Epithelial cell of esophagus (primary cell): ENCODE measurements around the gene SQSTM1.

Source experiments
- DNase-seq: peaks from one replicate; pipeline ENCODE4 v3.0.0; 2010; ENCODE audit warnings: low read depth
- H3K4me3 ChIP-seq: 2 replicates; pipeline ENCODE4 v1.5.1; 2011; ENCODE audit warnings: mild to moderate bottlenecking, low read length, control low read depth
- TF ChIP-seq, protein P1 (sequence below): IDR thresholded peaks from 2 replicates; pipeline ENCODE4 v1.5.1; 2011; ENCODE audit warnings: low read depth, mild to moderate bottlenecking, low read length, control low read depth, inconsistent platforms; ENCODE audit not compliant: insufficient read depth; ENCODE audit errors: missing control alignments

SQSTM1 gene

GRCh38 chr5:179816796-179817469 is 3.8 kb upstream of the SQSTM1 start:
- H3K4me3 ChIP-seq: peak overlapping the region; percentile 27
- no peak for DNase-seq
- TF ChIP-seq, protein P1, sequence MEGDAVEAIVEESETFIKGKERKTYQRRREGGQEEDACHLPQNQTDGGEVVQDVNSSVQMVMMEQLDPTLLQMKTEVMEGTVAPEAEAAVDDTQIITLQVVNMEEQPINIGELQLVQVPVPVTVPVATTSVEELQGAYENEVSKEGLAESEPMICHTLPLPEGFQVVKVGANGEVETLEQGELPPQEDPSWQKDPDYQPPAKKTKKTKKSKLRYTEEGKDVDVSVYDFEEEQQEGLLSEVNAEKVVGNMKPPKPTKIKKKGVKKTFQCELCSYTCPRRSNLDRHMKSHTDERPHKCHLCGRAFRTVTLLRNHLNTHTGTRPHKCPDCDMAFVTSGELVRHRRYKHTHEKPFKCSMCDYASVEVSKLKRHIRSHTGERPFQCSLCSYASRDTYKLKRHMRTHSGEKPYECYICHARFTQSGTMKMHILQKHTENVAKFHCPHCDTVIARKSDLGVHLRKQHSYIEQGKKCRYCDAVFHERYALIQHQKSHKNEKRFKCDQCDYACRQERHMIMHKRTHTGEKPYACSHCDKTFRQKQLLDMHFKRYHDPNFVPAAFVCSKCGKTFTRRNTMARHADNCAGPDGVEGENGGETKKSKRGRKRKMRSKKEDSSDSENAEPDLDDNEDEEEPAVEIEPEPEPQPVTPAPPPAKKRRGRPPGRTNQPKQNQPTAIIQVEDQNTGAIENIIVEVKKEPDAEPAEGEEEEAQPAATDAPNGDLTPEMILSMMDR: no peak

DNA sequence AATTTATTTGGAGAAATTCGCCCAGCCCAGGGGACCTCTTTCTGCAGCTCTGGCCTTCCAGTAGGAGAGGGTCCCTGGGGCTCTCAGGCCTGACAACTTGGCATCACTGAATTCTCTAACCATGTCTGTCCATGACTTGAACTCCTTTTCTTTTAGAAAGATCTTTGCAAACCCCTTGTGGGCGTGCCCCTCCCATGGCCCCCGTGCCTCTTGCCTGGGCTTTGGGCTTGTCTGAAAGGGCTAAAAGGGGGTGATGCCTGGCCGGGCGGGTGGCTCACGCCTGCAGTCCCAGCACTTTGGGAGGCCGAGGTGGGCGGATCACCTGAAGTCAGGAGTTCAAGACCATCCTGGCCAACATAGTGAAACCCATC is 3.2 kb upstream of the SQSTM1 start:
- TF ChIP-seq, protein P1: no peak
- DNase-seq: no peak
- peak overlapping the region; percentile 27 for H3K4me3 ChIP-seq

GRCh38 chr5:179817890-179818745 is 2.6 kb upstream of the SQSTM1 start:
- DNase-seq: no peak
- no peak overlapping the region for H3K4me3 ChIP-seq
- TF ChIP-seq, protein P1: no peak

DNA sequence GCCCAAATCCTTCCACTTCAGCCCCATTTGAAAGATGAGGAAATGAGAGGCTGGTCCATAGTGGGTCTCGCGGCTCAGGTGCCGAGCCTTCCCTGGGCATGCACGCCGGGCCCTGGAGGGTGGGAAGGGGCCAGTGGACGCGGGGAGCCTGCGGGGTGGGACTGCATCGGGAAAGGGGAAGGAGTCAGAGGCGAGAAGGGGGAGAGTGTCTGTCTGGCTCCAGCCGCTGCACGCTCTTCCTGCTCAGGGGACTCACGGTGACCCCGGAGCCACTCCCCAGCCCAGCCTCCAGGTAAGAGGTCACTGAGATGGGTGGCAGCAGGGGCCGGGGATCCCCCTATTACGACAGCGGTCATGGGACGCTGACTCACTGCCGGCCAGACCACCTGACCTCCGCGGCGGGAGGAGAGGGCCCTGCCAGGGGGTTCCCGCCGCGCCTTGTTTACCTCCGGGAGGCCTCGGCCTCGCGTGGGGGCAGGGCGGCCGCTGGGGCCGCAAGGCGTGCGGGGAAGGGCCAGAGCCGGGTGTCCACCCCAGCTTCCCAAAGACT is 1.9 kb upstream of the SQSTM1 start:
- DNase-seq: peak; percentile 94
- TF ChIP-seq, protein P1: no peak
- no peak overlapping the region for H3K4me3 ChIP-seq

DNA sequence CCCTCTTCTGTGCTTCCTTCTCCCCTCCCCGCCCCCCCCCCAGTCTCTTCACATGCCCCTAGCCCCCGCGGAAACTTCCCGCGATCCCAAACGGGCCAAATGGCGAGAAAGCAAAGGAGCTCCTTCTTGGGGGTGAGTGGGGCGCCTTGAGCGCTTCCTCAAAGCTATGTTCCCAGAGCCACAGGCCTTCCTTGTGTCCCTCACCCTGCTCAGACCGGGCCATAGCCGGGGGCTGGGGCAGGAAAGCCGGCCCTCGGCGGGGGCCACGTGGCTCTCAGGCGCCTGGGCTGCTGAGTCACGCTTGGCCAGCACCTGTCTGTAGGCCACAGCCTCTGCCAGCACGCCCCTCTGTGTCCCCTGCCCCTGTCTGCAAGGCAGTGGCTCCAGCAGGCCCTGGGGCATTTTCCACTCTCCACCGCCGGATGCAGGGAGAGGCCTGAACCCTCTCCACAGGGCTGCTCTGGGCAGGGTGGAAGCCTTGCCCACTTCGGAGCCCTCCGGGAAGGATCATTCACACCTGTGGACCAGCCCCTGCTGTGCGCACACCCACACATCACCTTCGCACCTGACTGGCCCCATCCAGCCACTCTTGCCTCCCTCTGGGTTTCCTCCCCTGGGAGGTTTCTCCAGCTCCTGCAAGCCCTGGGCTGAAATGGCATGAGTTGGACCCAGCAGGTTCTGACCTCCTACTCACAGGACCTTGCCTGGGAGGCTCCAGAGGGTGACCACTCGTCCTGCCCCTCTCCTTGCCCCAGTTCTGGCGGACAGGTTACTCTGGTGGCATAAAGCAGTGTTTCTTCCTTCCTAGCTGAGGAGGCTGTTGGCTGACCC is 1.2 kb upstream of the SQSTM1 start:
- peak; percentile 59 for DNase-seq
- TF ChIP-seq, protein P1: no peak
- H3K4me3 ChIP-seq: no peak overlapping the region

DNA sequence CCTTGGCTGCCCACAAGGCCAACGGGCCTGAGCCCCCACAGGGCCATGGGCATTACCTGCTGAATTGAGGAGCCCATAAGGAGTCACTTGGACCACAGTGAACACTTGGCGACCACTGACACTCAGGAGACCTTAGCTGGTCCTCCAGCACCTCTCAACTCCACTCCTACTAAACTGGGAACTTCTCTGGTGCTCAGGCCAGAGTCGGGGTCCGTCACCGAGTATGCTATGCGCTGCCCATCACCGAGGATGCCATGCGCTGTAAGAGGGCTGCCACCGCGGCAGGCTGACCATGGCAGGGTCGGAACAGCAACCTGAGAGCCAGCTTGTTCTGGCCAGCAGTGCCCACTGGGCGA is 600 bp upstream of the SQSTM1 start:
- H3K4me3 ChIP-seq: peak overlapping the region; percentile 73
- TF ChIP-seq, protein P1: no peak

More for the DNA sequence above, 600 bp upstream of the SQSTM1 start:
- no peak for DNase-seq
